Left colon (tissue), 2 donors: ENCODE data around the gene CPNE5. TPM values are rescaled to one million over a fixed set of nuclear protein-coding genes. Genes with fewer than 3 reads are reported as not detected.
"Not testable (repeated sequence)": the region's sequence is repeated elsewhere in the genome, so short reads cannot be mapped to it uniquely, and the experiment has no call there.

Experiments used
- ATAC-seq: fragments of 200-7000 bp; cut with Tn5 transposase; one replicate; pipeline ENCODE4 v1.9.1; 2020; ENCODE audit warnings: mild to moderate bottlenecking, moderate library complexity
- DNase-seq, 2 donors: peaks; one replicate each; pipeline ENCODE4 v3.0.0-alpha.2; 2020
- intact Hi-C, 2 donors: fragments of 100-400 bp; cut with DNase I in 1 of 2; cut with micrococcal nuclease in 1 of 2; formaldehyde crosslinking; loops; one replicate each; pipeline versions ENCODE4 v1.11.2 to v1.14.0; 2022; cut with DNase I, micrococcal nuclease
- total RNA-seq, 2 donors: library from RNA; stranded (reverse); fragmentation: NEBNext Ultra II Directional; extraction: Animal tissue kit (Norgen Biotek cat#: 25700); gene quantifications; one replicate each; pipeline ENCODE4 v1.2.1, GENCODE V29; 2021
- donor health status: DM: no; HTN: no; CAD: no.
- donor health status: DM: yes; HTN: yes; CAD: no.

Gene CPNE5
- total RNA-seq, 2 donors from 2014 or later = 3.8 to 7.8 TPM

GRCh38 chr6:36704961-36705577 lies 134.2 kb downstream of the CPNE5 start:
- DNase-seq, ATAC-seq, intact Hi-C loops: not testable (repeated sequence)

GRCh38 chr6:36703982-36704381 lies 135.3 kb downstream of the CPNE5 start:
- intact Hi-C loops = no loop called here
- DNase-seq (no peak), ATAC-seq (no peak)

GRCh38 chr6:36703081-36703606 lies 136.1 kb downstream of the CPNE5 start:
- no peak for ATAC-seq
- DNase-seq = no peak
- intact Hi-C loops = no loop called here

GRCh38 chr6:36702656-36703055 lies 136.6 kb downstream of the CPNE5 start:
- intact Hi-C loops = no loop called here
- no peak for DNase-seq
- ATAC-seq = no peak

- peak; percentile 55 for ATAC-seq
- intact Hi-C loops = no loop called here
- DNase-seq = no peak
These were observed 137.7 kb downstream of the CPNE5 start for GRCh38 chr6:36701401-36701991.

- no peak for ATAC-seq
- no peak for DNase-seq
- intact Hi-C loops = no loop called here
These were observed 138.4 kb downstream of the CPNE5 start for GRCh38 chr6:36700831-36701230.

- DNase-seq = no peak
- intact Hi-C loops = no loop called here
- no peak for ATAC-seq
These were observed 139.0 kb downstream of the CPNE5 start for GRCh38 chr6:36700071-36700812.

GRCh38 chr6:36699348-36699747 lies 139.9 kb downstream of the CPNE5 start:
- peak in 1 of 2 donors; percentile 41 for DNase-seq
- ATAC-seq = peak; percentile 91
- intact Hi-C loops = no loop called here

- DNase-seq (no peak), ATAC-seq (no peak)
- intact Hi-C loops = no loop called here
These were observed 140.4 kb downstream of the CPNE5 start for GRCh38 chr6:36698871-36699271.

GRCh38 chr6:36698196-36698595 lies 141.0 kb downstream of the CPNE5 start:
- intact Hi-C loops = no loop called here
- DNase-seq = no peak
- no peak for ATAC-seq

GRCh38 chr6:36697481-36697903 lies 141.8 kb downstream of the CPNE5 start, which contains the start of gene RAB44:
Gene RAB44 (plus strand): TSS chr6:36697826. CDS start chr6:36704236, 6,410 bp downstream.
- intact Hi-C loops = no loop called here
- ATAC-seq = no peak
- no peak for DNase-seq

- ATAC-seq = no peak
- DNase-seq = no peak
- intact Hi-C loops = no loop called here
These were observed 143.8 kb downstream of the CPNE5 start for GRCh38 chr6:36695414-36695813.

GRCh38 chr6:36694616-36695015 lies 144.6 kb downstream of the CPNE5 start:
- no peak for ATAC-seq
- no peak for DNase-seq
- intact Hi-C loops = no loop called here

- intact Hi-C loops = no loop called here
- ATAC-seq (peak; percentile 73), DNase-seq (peak in 1 of 2 donors; percentile 55)
These were observed 146.2 kb downstream of the CPNE5 start for GRCh38 chr6:36692861-36693702.

- peak in 1 of 2 donors; percentile 32 for DNase-seq
- intact Hi-C loops = no loop called here
- ATAC-seq = peak; percentile 35
These were observed 147.0 kb downstream of the CPNE5 start for GRCh38 chr6:36692220-36692619.

GRCh38 chr6:36691612-36692011 lies 147.6 kb downstream of the CPNE5 start:
- intact Hi-C loops = no loop called here

GRCh38 chr6:36691011-36691410 lies 148.2 kb downstream of the CPNE5 start:
- no peak for ATAC-seq
- no peak for DNase-seq
- intact Hi-C loops = no loop called here

More at GRCh38 chr6:36691612-36692011, 147.6 kb downstream of the CPNE5 start:
- ATAC-seq (no peak), DNase-seq (no peak)
